ENCODE results near the gene C4B.
A peak's percentile ranks its signal among the peaks of the same experiment; 100 is the strongest.
"Not testable (repeated sequence)": the region's sequence is repeated elsewhere in the genome, so short reads cannot be mapped to it uniquely, and the experiment has no call there.

The C4B gene

GRCh38 chr6:32014547-32014946, at the start of gene C4B:
TSS of gene C4B (plus strand) at chr6:32014795. CDS start at chr6:32014846, 51 bp downstream.
- DNase-seq (ENCODE audit: low read depth), result not testable (repeated sequence)

GRCh38 chr6:31965700-31966099, 48.9 kb upstream of the C4B start:
- no peak for DNase-seq (ENCODE audit: low read depth)

DNA sequence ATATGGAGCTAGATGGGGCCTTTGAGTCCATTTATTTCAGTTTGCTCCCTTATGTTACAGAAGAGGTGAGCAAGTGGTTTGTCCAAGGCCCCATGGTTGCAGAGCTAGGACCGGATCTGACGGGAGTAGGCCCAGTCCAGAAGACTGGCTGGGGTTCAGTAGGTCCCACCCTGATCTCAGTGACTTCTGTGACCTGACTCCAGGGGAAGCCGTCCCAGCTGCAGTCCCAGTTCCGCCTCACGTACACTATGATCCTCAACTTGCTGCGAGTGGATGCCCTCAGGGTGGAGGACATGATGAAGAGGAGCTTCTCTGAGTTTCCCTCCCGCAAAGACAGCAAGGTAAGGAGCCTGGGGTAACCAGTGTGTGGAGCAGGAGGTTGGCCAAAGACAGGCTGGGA, 48.1 kb upstream of the C4B start:
- DNase-seq (ENCODE audit: low read depth), result no peak

DNA sequence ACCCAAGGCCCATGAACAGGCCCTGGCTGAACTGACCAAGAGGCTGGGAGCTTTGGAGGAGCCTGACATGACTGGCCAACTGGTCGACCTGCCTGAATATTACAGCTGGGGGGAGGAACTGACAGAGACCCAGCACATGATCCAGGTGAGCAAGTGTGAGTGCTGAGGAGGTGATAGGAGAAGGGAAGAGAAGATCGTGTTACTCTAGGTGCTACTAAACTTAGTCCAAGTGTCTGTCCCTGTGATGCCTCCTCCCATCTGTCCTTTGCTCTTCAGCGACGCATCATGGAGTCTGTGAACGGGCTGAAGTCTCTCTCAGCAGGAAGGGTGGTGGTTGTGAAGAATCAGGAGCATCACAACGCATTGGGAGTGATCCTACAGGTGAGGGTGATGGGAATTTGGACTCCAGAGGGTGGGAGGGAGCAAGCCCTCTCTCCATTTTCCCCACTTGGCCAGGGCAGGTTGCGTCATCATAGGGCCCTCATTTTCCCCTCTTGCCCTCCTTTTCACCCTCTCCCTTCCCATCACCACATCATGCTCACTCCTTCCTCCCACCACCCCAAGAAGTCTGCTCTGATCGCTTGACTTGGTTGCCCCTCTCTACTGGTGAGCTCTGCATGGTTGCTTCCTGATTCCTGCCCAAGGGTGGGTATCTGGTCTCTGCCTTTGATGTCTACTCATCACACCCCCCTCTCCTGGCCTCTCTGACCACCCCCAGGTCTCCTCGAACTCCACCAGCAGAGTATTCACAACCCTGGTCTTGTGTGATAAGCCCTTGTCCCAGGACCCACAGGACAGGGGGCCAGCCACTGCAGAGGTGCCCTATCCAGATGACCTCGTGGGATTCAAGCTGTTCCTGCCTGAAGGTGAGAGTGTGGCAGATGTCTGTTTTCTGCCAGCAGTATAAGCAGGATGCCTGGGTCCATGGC, 47.3 kb upstream of the C4B start:
- no peak for DNase-seq (ENCODE audit: low read depth)

DNA sequence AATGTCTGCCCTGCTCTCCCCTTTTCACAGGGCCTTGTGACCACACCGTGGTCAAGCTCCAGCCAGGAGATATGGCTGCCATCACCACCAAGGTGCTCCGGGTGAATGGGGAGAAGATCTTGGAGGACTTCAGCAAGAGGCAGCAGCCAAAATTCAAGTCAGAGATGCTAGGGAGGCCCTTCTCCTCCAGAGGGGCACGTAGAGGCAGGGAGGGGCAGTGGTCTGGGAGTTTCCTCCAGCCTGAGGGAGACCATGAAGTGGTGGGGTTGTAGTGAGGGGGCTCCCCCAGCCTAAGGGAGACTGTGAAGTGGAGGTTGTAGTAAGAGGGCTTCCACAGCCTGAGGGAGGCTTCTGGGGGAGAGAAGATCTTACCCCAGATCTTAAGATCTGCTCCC, 46.7 kb upstream of the C4B start:
- no peak for DNase-seq (ENCODE audit: low read depth)

DNA sequence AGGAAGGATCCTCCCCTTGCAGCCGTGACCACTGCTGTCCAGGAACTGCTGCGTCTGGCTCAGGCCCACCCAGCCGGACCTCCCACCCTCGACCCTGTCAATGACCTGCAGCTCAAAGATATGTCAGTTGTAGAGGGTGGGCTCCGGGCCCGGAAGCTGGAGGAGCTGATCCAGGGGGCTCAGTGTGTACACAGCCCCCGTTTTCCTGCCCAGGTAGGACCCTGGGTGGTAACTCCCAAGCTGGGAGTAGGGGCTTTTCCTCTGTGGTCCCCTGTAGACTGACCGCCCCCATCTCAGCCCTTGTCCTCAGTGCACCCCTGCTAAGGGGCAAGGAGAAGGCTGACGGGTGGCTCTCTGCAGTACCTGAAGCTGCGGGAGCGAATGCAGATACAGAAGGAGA, 46.3 kb upstream of the C4B start:
- no peak for DNase-seq (ENCODE audit: low read depth)

DNA sequence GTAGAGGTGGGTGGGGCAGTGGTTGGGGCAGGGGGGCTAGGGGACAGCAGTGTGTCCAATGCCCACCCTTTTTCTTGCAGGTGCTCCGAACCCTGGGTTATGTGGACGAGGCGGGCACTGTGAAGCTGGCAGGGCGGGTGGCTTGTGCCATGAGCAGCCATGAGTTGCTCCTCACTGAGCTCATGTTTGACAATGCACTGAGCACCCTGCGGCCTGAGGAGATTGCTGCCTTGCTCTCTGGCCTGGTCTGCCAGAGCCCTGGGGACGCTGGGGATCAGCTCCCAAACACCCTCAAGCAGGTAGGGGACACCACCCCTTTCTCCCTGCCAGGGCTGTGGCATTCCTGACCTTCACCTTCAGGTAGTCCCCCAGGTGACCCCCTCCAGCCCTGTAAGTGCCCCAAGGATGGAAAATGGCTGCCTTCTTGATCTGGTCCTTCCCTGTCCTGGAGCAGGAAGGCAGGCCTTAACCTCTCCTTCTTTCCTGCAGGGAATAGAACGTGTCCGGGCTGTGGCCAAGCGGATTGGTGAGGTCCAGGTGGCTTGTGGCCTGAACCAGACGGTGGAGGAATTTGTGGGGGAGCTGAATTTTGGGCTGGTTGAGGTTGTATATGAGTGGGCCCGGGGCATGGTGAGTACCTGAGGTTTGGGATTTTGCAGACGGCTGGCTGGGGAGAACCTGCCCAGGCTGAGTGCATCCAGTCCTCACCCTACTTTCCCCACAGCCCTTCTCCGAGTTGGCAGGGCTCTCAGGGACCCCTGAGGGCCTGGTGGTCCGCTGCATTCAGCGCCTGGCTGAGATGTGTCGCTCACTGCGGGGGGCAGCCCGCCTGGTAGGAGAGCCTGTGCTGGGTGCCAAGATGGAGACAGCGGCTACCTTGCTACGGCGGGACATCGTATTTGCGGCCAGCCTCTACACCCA, 45.5 kb upstream of the C4B start:
- DNase-seq (ENCODE audit: low read depth), result no peak

GRCh38 chr6:31969712-31970603, 44.6 kb upstream of the C4B start:
- DNase-seq (ENCODE audit: low read depth), result no peak

GRCh38 chr6:31970604-31971271, 43.9 kb upstream of the C4B start:
- DNase-seq (ENCODE audit: low read depth), result no peak

DNA sequence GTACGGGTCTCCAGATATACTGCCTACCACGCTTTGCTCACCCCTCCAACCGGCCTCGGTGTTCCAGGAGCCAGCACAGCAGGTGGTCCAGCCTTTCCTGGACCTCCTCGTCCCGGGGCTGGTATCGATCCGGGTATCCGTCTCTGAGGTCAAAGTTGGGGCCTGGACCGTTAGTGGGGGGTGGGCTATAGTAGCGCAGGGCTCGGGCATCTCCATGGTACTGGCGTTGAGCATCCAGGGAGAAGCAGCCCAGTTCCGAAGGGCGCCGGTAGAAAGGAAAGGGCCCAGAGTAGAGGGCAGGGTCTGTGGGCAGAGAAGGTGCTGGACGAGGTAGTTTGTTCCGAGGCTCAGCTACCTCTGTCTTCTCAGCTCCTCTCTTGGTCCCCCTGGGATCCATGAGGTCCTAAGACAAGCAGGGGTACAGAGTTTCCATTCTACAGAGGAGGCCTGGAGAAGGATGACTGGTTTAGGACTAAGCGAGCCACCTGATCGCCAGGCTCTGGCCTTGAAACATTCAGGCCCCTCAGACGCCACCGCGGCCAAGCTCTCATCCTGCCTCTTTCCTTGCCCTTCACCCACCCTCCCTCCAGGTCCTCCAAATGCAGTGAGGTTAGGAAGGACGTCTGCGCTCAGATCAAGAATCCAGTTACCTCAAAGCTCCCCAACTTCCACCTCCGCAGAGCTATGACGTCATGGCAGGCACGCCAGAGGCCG, 43.2 kb upstream of the C4B start:
- no peak for DNase-seq (ENCODE audit: low read depth)

GRCh38 chr6:31971993-31972708, 42.4 kb upstream of the C4B start, which contains the start of gene DXO:
TSS of gene DXO (minus strand) at chr6:31972138. CDS start at chr6:31971675, 463 bp downstream.
- peak; percentile 97 for DNase-seq (ENCODE audit: low read depth)

GRCh38 chr6:31972709-31973350, 41.8 kb upstream of the C4B start:
- no peak for DNase-seq (ENCODE audit: low read depth)

DNA sequence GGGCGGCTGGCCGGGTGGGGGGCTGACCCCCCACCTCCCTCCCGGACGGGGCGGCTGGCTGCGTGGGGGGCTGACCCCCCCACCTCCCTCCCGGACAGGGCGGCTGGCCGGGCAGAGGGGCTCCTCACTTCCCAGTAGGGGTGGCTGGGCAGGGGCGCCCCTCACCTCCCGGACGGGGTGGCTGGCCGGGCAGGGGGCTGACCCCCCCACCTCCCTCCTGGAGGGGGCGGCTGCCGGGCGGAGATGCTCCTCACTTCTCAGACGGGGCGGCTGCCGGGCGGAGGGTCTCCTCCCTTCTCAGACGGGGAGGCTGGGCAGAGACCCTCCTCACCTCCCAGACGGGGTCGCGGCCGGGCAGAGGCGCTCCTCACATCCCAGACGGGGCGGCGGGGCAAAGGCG, 38.5 kb upstream of the C4B start:
- DNase-seq (ENCODE audit: low read depth), result not testable (repeated sequence)

DNA sequence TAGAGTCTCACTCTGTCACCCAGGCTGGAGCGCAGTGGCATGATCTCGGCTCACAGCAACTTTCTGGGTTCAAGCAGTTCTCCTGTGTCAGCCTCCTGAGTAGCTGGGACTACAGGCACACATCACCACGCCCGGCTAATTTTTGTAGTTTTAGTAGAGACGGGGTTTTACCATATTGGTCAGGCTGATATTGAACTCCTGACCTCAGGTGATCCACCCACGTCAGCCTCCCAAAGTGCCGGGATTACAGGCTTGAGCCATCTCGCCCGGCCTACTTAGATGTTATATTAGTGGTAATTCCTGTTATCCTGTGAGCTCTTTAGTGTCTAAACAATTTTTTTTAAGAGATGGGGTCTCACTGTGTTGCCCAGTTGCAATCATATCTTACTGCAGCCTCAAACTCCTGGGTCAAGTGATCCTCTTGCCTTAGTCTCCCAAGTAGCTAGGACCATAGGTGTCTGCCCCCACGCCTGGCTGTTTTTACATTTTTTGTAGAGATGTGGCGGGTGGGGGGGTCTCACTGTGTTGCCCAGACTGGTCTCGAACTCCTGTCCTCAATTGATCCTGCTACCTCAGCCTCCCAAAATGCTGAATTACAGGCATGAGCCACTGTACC, 36.7 kb upstream of the C4B start:
- DNase-seq (ENCODE audit: low read depth), result no peak

- DNase-seq (ENCODE audit: low read depth), result no peak
Measured at GRCh38 chr6:31978831-31979230, 35.8 kb upstream of the C4B start.

DNA sequence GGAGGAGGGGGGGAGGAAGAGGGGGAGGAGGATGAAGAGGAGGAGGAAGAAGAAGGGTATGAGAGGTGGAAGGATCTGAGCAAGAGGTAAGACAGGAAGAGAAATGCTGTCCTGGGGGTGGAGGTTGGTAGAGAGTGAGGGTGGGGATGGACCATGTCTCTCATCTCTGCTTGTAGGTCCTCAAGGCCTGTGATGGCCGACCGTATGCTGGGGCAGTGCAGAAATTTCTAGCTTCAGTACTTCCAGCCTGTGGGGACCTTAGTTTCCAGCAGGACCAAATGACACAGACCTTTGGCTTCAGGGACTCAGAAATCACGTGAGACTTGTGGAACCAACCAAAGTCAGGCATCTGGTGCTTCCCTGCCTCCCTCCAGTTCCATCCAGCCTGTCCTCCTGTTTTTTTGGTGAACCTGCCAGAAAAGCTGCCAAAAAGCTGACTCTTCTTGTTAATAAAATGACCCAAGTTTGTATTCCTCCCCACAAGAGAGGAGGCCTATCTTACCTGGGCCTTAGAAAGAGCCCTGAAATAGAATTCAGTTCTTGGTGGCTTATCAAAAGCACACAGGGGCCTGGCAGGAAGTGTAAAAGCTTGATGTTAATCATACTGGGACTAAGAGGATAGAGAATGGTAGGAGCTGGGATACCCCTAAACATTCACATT, 35.2 kb upstream of the C4B start:
- no peak for DNase-seq (ENCODE audit: low read depth)

DNA sequence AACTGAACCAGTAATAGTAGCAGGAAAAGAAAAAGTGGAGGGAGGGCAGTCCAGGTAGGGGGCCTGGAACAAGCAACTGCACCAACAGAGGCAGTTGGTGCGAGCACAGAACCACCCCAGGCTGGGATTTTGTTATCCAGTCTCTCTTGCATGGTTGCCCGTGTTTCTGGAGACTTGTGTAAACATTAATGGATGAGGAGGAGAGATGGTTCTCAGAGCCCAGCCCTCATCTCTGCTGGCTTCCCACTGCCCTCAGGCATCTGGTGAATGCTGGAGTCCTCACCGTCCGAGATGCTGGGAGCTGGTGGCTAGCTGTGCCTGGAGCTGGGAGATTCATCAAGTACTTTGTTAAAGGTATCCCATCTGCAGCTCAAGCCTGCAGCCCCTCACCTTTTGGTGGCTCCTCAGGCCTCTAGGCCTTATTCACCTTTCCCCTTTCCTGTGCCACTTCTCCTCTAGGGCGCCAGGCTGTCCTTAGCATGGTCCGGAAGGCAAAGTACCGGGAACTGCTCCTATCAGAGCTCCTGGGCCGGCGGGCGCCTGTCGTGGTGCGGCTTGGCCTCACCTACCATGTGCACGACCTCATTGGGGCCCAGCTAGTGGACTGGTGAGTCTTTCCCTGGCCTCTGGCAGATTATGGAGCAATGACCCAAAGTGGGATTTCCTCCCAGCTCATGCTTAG, 34.3 kb upstream of the C4B start:
- not testable (repeated sequence) for DNase-seq (ENCODE audit: low read depth)

- DNase-seq (ENCODE audit: low read depth), result not testable (repeated sequence)
Measured at GRCh38 chr6:31980998-31981397, 33.6 kb upstream of the C4B start.
